HepG2 (cell line): Measurements from ENCODE around the gene TMEM184B. TPM values are rescaled to one million over a fixed set of nuclear protein-coding genes. Genes with fewer than 3 reads are reported as not detected.

Source experiments
- ATAC-seq: fragments of 200-7000 bp; cut with Tn5 transposase; 3 replicates; pipeline ENCODE4 v1.9.1; 2020; ENCODE audit warnings: mild to moderate bottlenecking, moderate library complexity
- BruUV-seq: library from RNA; stranded (reverse); fragments of 400-500 nt; replicated peaks from 2 replicates; lab custom pipeline; 2021; lab: Mats Ljungman, UMichigan
- CTCF ChIA-PET: fragments of 300-600 bp; formaldehyde crosslinking; extraction: SDS; loops from one replicate; lab custom pipeline; 2021; ENCODE audit warnings: low total read pairs, inconsistent platforms, low intra/inter-chr PET ratio; lab: Yijun Ruan, JAX
- POLR2A ChIA-PET: fragments of 350-600 bp; sonication (Branson Sonifier 250); formaldehyde crosslinking; loops from one replicate; lab custom pipeline; 2020; ENCODE audit warnings: antibody characterized with exemption, inconsistent platforms; lab: Yijun Ruan, JAX
- DNase-seq: peaks from one replicate; pipeline ENCODE4 v3.0.0-alpha.2; 2015; ENCODE audit warnings: low spot score
- FAIRE-seq: peaks from 3 replicates; lab custom pipeline; 2011; peaks lifted over from hg19 to GRCh38; lab: Jason Lieb, UNC
- H2AFZ ChIP-seq: one replicate; pipeline ENCODE4 v1.6.1; 2011; ENCODE audit warnings: low read length, inconsistent platforms
- H3K27ac ChIP-seq: fragments of 300-600 bp; 3 replicates; pipeline ENCODE4 v1.8.0; 2011; ENCODE audit warnings: mixed run types, mild to moderate bottlenecking, mixed read lengths, low read length, inconsistent platforms; ENCODE audit not compliant: insufficient read depth; ENCODE audit errors: extremely low read length
- H3K27me3 ChIP-seq, 2 experiments: fragments of 200-600 bp in 1 of 2; 2 replicates in 1 of 2; 3 replicates in 1 of 2; pipeline versions ENCODE4 v1.6.0 to v1.8.0; 2011; ENCODE audit warnings: low read length in 2 of 2, mild to moderate bottlenecking in 2 of 2, moderate library complexity in 2 of 2, inconsistent platforms in 1 of 2; ENCODE audit not compliant: insufficient read depth in 2 of 2, control insufficient read depth in 1 of 2
- H3K36me3 ChIP-seq, 2 experiments: fragments of 200-600 bp in 1 of 2; replicated peaks in 1 of 2; 2 replicates in 1 of 2; 3 replicates in 1 of 2; pipeline versions ENCODE4 v1.5.1 to v1.8.0; 2011; ENCODE audit warnings: low read length in 2 of 2, inconsistent platforms in 1 of 2; ENCODE audit not compliant: insufficient read depth in 2 of 2, control insufficient read depth in 1 of 2
- H3K4me1 ChIP-seq: 2 replicates; pipeline ENCODE4 v1.5.1; 2012; ENCODE audit warnings: low read length, inconsistent platforms; ENCODE audit not compliant: insufficient read depth
- H3K4me2 ChIP-seq: 2 replicates; pipeline ENCODE4 v1.6.0; 2011; ENCODE audit warnings: low read depth, low read length, inconsistent platforms
- H3K4me3 ChIP-seq, 3 experiments: fragments of 200-600 bp in 1 of 3; sonication (generic), shearing (Covaris generic) in 1 of 3; replicated peaks in 1 of 3; 2 replicates each; pipeline ENCODE4 v1.5.1; 2011 to 2016; ENCODE audit warnings: low read length in 3 of 3, inconsistent platforms in 2 of 3, low read depth in 2 of 3, mild to moderate bottlenecking in 2 of 3, control low read depth in 1 of 3, mixed read lengths in 1 of 3; ENCODE audit not compliant: insufficient read depth in 1 of 3
- H3K79me2 ChIP-seq: one replicate; pipeline ENCODE4 v1.6.1; 2011; ENCODE audit warnings: low read length, inconsistent platforms; ENCODE audit not compliant: insufficient read depth
- H3K9ac ChIP-seq: 2 replicates; pipeline ENCODE4 v1.6.0; 2011; ENCODE audit warnings: mild to moderate bottlenecking, low read depth, low read length, inconsistent platforms; ENCODE audit not compliant: insufficient read depth
- H3K9me3 ChIP-seq: 2 replicates; pipeline ENCODE4 v1.5.1; 2012; ENCODE audit warnings: mild to moderate bottlenecking, low read length
- H4K20me1 ChIP-seq: 2 replicates; pipeline ENCODE4 v1.6.0; 2011; ENCODE audit warnings: inconsistent platforms, mild to moderate bottlenecking, low read length, moderate library complexity; ENCODE audit not compliant: insufficient read depth
- DNMT3B ChIP-seq: conservative IDR thresholded peaks from 2 replicates; pipeline ENCODE4 v1.6.1; 2016; ENCODE audit warnings: missing biosample characterization, control low read depth
- GMEB1 ChIP-seq: sonication (generic); formaldehyde crosslinking; IDR thresholded peaks from 2 replicates; pipeline ENCODE4 v1.5.1; 2020; ENCODE audit warnings: missing genetic modification reagents, mild to moderate bottlenecking, borderline replicate concordance
- GPBP1L1 ChIP-seq: sonication (generic); formaldehyde crosslinking; IDR thresholded peaks from 2 replicates; pipeline ENCODE4 v1.5.0; 2020; ENCODE audit warnings: mild to moderate bottlenecking, missing genetic modification reagents
- IRF9 ChIP-seq: sonication (generic); formaldehyde crosslinking; IDR thresholded peaks from 2 replicates; pipeline ENCODE4 v1.8.0; 2022; ENCODE audit warnings: missing genetic modification reagents, mild to moderate bottlenecking, borderline replicate concordance
- SMAD9 ChIP-seq: sonication (generic); formaldehyde crosslinking; IDR thresholded peaks from 2 replicates; pipeline ENCODE4 v1.5.1; 2020; ENCODE audit warnings: mild to moderate bottlenecking, missing genetic modification reagents
- TCF7 ChIP-seq: sonication (generic); IDR thresholded peaks from 2 replicates; pipeline ENCODE4 v1.6.1; 2016; ENCODE audit warnings: antibody characterized with exemption, low read depth
- ZBTB2 ChIP-seq: sonication (generic); formaldehyde crosslinking; IDR thresholded peaks from 2 replicates; pipeline ENCODE4 v1.8.0; 2022; ENCODE audit warnings: low read depth, missing genetic modification reagents
- ZGPAT ChIP-seq: IDR thresholded peaks from 2 replicates; pipeline ENCODE4 v1.6.1; 2016; ENCODE audit warnings: mild to moderate bottlenecking
- ZNF335 ChIP-seq: sonication (generic); formaldehyde crosslinking; IDR thresholded peaks from 2 replicates; pipeline ENCODE4 v1.4.0; 2020; ENCODE audit warnings: missing genetic modification reagents
- ZNF652 ChIP-seq: IDR thresholded peaks from 2 replicates; pipeline ENCODE4 v1.6.1; 2016; ENCODE audit warnings: low read depth, borderline replicate concordance
- ZSCAN21 ChIP-seq: sonication (generic); formaldehyde crosslinking; IDR thresholded peaks from 2 replicates; pipeline ENCODE4 v1.8.0; 2022; ENCODE audit warnings: mild to moderate bottlenecking, missing genetic modification reagents, moderate library complexity, borderline replicate concordance
- ZSCAN25 ChIP-seq: sonication (generic); formaldehyde crosslinking; IDR thresholded peaks from 2 replicates; pipeline ENCODE4 v1.8.0; 2022; ENCODE audit warnings: mild to moderate bottlenecking, missing genetic modification reagents
- WGBS: methylation state at CpG from one replicate; pipeline ENCODE4 v1.1.6; 2017; ENCODE audit warnings: low lambda C conversion rate; 5-methylcytosine and 5-hydroxymethylcytosine counted together
- in situ Hi-C: cut with HindIII; loops from 2 replicates; pipeline ENCODE4 v1.10.0; 2017; ENCODE audit warnings: low pct_unique_long_range_greater_than_20kb; ENCODE audit not compliant: extremely low pct_ligation_motif_present
- intact Hi-C: fragments of 100-400 bp; cut with micrococcal nuclease; formaldehyde crosslinking; loops from one replicate; pipeline ENCODE4 v1.10.0; 2022; ENCODE audit not compliant: unreplicated experiment
- polyA plus RNA-seq, 8 experiments: library from polyadenylated mRNA; depleted of rRNA in 3 of 8; stranded (reverse) in 7 of 8; unstranded in 1 of 8; fragments of >200 nt; fragmentation: Illumina TruSeq in 4 of 8; extraction: Trizol in 4 of 8; gene quantifications; 2 replicates each; pipeline versions ENCODE4 v1.2.1 to v1.2.3, GENCODE V29; 2011 to 2016; ENCODE audit warnings: low read depth in 4 of 8, missing spikeins in 1 of 8, mixed read lengths in 1 of 8; ENCODE audit not compliant: insufficient read depth in 1 of 8
- total RNA-seq, 5 experiments: library from RNA; depleted of rRNA; stranded (reverse); fragments of >200 nt; fragmentation: Illumina TruSeq; extraction: Trizol; gene quantifications; 2 replicates each; pipeline ENCODE4 v1.2.3, GENCODE V29; 2016; ENCODE audit warnings: low read depth in 1 of 5

Gene TMEM184B
- total and polyA plus RNA-seq, 2 of the 13 experiments (the other 11 are each of a cell fraction or from before 2014, with no cell fraction given) = 15.9 to 16.0 TPM

- TF ChIP-seq IRF9 (CRISPR knock-in tag) (no peak), ZSCAN25 (no peak), DNMT3B (CRISPR knock-in tag) (no peak), ZBTB2 (CRISPR knock-in tag) (no peak), ZNF652 (CRISPR knock-in tag) (no peak), ZSCAN21 (CRISPR knock-in tag) (no peak), ZGPAT (no peak), ZNF335 (CRISPR knock-in tag) (no peak)
These were observed 25.1 kb downstream of the TMEM184B start (continued) for GRCh38 chr22:38247713-38248112.

GRCh38 chr22:38246692-38247091, 26.1 kb downstream of the TMEM184B start:
- Histone ChIP-seq H3K36me3 (peaks cover 11 to 30% of the 10 kb centered on the region in 2 experiments; a peak in 4 of 5 replicates), H3K27me3 (no peaks in the 10 kb centered on the region), H2AFZ (no peak overlapping the region), H3K4me1 (peaks cover 15% of the 10 kb centered on the region), H3K79me2 (peaks cover 7% of the 10 kb centered on the region), H3K4me3 (no peak overlapping the region), H3K9me3 (no peaks in the 10 kb centered on the region), H3K4me2 (no peak overlapping the region), H3K27ac (no peak overlapping the region), H4K20me1 (0 out of 2 replicates have a peak, but pooled peaks cover 7% of the 10 kb centered on the region), H3K9ac (no peak overlapping the region)
- DNase-seq = no peak
- no TSS peak for BruUV-seq
- ChIA-PET CTCF (no interaction called here), POLR2A (no interaction called here)
- in situ Hi-C loops = no loop called here
- FAIRE-seq = no peak
- 98% methylated on average over 5 of the region's 5 CpGs for WGBS
- ATAC-seq = no peak
- intact Hi-C loops = no loop called here
- no peak for TF ChIP-seq GPBP1L1 (CRISPR knock-in tag)
- no peak for TF ChIP-seq TCF7
- TF ChIP-seq SMAD9 (CRISPR knock-in tag) = no peak
- no peak for TF ChIP-seq GMEB1 (CRISPR knock-in tag)
